ENCODE measurements around the gene APOL5.

The APOL5 gene

GRCh38 chr22:35775339-35775738 is 57.7 kb downstream of the APOL5 start:
- no peak for TF ChIP-seq CTCF (IDR thresholded peaks at IDR 0.05; ENCODE audit: extremely low read depth, insufficient read depth, missing control alignments)

DNA sequence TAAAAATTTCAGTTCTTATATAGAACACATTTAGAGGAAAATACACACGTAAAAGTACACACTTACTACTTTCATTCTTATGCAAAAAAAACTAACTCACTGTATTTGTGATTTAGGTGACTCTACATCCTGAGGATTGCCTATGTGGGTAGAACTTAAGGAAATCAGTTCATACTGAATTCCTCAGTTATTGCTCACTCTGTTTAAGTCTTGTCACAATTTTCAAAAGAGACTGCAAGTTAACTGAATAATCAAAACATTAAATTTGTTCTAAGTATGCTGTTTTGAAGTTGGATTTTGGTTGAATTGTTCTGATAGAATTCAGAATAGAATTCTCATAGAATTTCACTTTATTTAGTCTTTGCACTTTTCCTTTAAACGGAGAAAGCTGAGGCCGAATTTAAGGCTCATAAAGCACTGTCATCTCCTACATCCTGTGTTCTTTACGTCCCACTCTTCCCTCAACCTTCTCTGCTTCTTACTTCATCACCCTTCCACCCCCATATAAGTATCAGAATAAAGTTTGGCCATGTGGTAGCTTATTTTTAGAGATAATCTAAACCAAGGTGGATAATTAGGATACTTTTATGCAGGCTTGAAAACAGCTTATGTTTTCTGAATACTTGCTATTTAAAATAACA is 59.8 kb downstream of the APOL5 start:
- TF ChIP-seq CTCF (IDR thresholded peaks at IDR 0.05; ENCODE audit: extremely low read depth, insufficient read depth, missing control alignments) = no peak
- in situ Hi-C loops (cut with MboI; ENCODE audit: low pct_unique_long_range_greater_than_20kb, low sequenced_read_pairs, unreplicated experiment) = no loop called here
- no peak for DNase-seq (ENCODE audit: low spot score)

More at GRCh38 chr22:35775339-35775738, 57.7 kb downstream of the APOL5 start:
- DNase-seq (ENCODE audit: low spot score) = no peak
- in situ Hi-C loops (cut with MboI; ENCODE audit: low pct_unique_long_range_greater_than_20kb, low sequenced_read_pairs, unreplicated experiment) = no loop called here
